Smooth muscle cell (in vitro differentiated cells): ENCODE results near the gene ZNF497. TPM values are rescaled to one million over a fixed set of nuclear protein-coding genes. Genes with fewer than 3 reads are reported as not detected.

Experiments
- DNase-seq: peaks from one replicate; lab custom pipeline; 2025; ENCODE audit not compliant: unreplicated experiment; lab: John Stamatoyannopoulos, UW
- H2AFZ ChIP-seq: fragments of 200-600 bp; sonication (generic); 2 replicates; pipeline ENCODE4 v1.6.0; 2016; ENCODE audit warnings: antibody characterized with exemption, low read depth, mild to moderate bottlenecking
- H3F3A ChIP-seq: fragments of 200-600 bp; sonication (generic); 2 replicates; pipeline ENCODE4 v1.6.0; 2017; ENCODE audit warnings: antibody characterized with exemption, low read depth
- H3K27ac ChIP-seq: fragments of 200-600 bp; sonication (generic); 2 replicates; pipeline ENCODE4 v1.5.1; 2016; ENCODE audit warnings: low read depth, mild to moderate bottlenecking
- H3K27me3 ChIP-seq: fragments of 200-600 bp; sonication (generic); 2 replicates; pipeline ENCODE4 v1.6.1; 2016; ENCODE audit warnings: low read depth, mild to moderate bottlenecking
- H3K36me3 ChIP-seq: fragments of 200-600 bp; sonication (generic); 2 replicates; pipeline ENCODE4 v1.5.1; 2016; ENCODE audit warnings: low read depth
- H3K4me1 ChIP-seq: fragments of 200-600 bp; sonication (generic); 2 replicates; pipeline ENCODE4 v1.5.1; 2016; ENCODE audit warnings: low read depth
- H3K4me2 ChIP-seq: fragments of 200-600 bp; sonication (generic); 2 replicates; pipeline ENCODE4 v1.6.0; 2016; ENCODE audit warnings: mild to moderate bottlenecking
- H3K4me3 ChIP-seq: fragments of 200-600 bp; sonication (generic); 2 replicates; pipeline ENCODE4 v1.5.1; 2016; ENCODE audit warnings: mild to moderate bottlenecking
- H3K79me2 ChIP-seq: fragments of 200-600 bp; sonication (generic); 2 replicates; pipeline ENCODE4 v1.6.0; 2016; ENCODE audit warnings: low read depth, mild to moderate bottlenecking
- H3K9ac ChIP-seq: fragments of 200-600 bp; sonication (generic); 2 replicates; pipeline ENCODE4 v1.6.0; 2016; ENCODE audit warnings: low read depth
- H3K9me3 ChIP-seq: fragments of 200-600 bp; sonication (generic); replicated peaks from 2 replicates; pipeline ENCODE4 v1.5.1; 2016; ENCODE audit warnings: low read depth
- H4K20me1 ChIP-seq: fragments of 200-600 bp; sonication (generic); 2 replicates; pipeline ENCODE4 v1.6.0; 2016; ENCODE audit warnings: low read depth
- WGBS: methylation state at CpG from one replicate; pipeline ENCODE4 v1.1.7; 2016; ENCODE audit warnings: low lambda C conversion rate; 5-methylcytosine and 5-hydroxymethylcytosine counted together
- polyA plus RNA-seq: library from polyadenylated mRNA; unstranded; fragments of >200 nt; fragmentation: Nextera tagmentation; extraction: Ambion mirVana; gene quantifications from 2 replicates; pipeline ENCODE4 v1.2.1, GENCODE V29; 2016
- total RNA-seq: library from RNA; depleted of rRNA; stranded (reverse); fragments of >200 nt; gene quantifications from 2 replicates; pipeline ENCODE4 v1.2.3, GENCODE V29; 2014
- TF ChIP-seq, protein P1 (sequence below): fragments of 200-600 bp; sonication (generic); IDR thresholded peaks from 2 replicates; pipeline ENCODE4 v1.5.1; 2017; ENCODE audit warnings: borderline replicate concordance, mild to moderate bottlenecking, antibody characterized with exemption; ENCODE audit not compliant: insufficient read depth, poor library complexity, severe bottlenecking

The ZNF497 gene
- total and polyA plus RNA-seq, 2 experiments from 2014 or later = 0.58 to 4.6 TPM

DNA sequence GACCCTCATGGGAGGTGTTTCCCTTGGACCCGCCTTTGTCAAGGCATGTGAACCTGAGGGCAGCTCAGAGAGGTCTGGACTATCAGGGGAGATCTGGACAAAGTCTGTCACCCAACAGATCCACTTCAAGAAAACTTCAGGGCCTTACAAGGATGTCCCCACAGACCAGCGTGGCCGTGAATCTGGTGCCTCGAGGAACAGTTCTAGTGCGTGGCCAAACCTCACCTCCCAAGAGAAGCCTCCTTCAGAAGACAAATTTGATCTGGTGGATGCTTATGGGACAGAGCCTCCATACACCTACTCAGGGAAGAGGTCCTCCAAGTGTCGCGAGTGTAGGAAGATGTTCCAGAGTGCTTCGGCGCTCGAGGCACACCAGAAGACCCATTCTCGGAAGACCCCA, 24.2 kb downstream of the ZNF497 start:
- H3K9ac ChIP-seq = no peak overlapping the region
- 99% methylated on average over 11 of the region's 11 CpGs for WGBS
- peaks cover 20% of the 10 kb centered on the region for H4K20me1 ChIP-seq
- H3K4me1 ChIP-seq = no peaks in the 10 kb centered on the region
- TF ChIP-seq, protein P1, sequence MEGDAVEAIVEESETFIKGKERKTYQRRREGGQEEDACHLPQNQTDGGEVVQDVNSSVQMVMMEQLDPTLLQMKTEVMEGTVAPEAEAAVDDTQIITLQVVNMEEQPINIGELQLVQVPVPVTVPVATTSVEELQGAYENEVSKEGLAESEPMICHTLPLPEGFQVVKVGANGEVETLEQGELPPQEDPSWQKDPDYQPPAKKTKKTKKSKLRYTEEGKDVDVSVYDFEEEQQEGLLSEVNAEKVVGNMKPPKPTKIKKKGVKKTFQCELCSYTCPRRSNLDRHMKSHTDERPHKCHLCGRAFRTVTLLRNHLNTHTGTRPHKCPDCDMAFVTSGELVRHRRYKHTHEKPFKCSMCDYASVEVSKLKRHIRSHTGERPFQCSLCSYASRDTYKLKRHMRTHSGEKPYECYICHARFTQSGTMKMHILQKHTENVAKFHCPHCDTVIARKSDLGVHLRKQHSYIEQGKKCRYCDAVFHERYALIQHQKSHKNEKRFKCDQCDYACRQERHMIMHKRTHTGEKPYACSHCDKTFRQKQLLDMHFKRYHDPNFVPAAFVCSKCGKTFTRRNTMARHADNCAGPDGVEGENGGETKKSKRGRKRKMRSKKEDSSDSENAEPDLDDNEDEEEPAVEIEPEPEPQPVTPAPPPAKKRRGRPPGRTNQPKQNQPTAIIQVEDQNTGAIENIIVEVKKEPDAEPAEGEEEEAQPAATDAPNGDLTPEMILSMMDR = no peak
- no peaks in the 10 kb centered on the region for H3K9me3 ChIP-seq
- no peaks in the 10 kb centered on the region for H3K79me2 ChIP-seq
- H3F3A ChIP-seq = no peaks in the 10 kb centered on the region
- H3K4me2 ChIP-seq = no peak overlapping the region
- no peaks in the 10 kb centered on the region for H3K36me3 ChIP-seq
- H3K27ac ChIP-seq = no peak overlapping the region
- DNase-seq = no peak
- H2AFZ ChIP-seq = no peak overlapping the region
- no peaks in the 10 kb centered on the region for H3K27me3 ChIP-seq
- no peak overlapping the region for H3K4me3 ChIP-seq

DNA sequence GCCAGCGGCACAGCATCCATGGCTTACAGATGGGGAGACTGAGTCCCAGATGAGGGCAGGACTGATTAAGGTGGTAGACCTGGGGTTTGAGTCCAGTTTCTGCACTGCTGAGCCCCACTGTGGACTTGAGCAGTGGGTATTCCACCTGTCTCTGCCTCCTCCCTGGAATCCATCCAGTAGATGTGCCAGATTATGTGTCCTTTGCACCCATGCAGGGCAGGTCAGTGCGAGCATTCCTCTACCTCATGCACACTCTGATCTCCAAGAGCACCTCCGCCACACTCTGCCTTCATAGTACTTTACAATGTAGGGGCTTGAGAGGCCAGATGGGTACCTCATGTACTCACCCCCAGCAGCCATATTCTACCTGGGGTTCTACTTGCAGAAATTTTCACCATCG, 25.7 kb downstream of the ZNF497 start:
- H3K79me2 ChIP-seq = no peaks in the 10 kb centered on the region
- no peak overlapping the region for H3K9ac ChIP-seq
- H4K20me1 ChIP-seq = peaks cover 17% of the 10 kb centered on the region
- H3K4me1 ChIP-seq = no peaks in the 10 kb centered on the region
- no peaks in the 10 kb centered on the region for H3K9me3 ChIP-seq
- TF ChIP-seq, protein P1 = no peak
- peaks cover 4% of the 10 kb centered on the region for H3F3A ChIP-seq
- 95% methylated on average over 4 of the region's 4 CpGs for whole genome bisulfite sequencing
- no peak overlapping the region for H2AFZ ChIP-seq
- no peaks in the 10 kb centered on the region for H3K36me3 ChIP-seq
- H3K4me3 ChIP-seq = no peak overlapping the region
- H3K27me3 ChIP-seq = no peaks in the 10 kb centered on the region
- H3K4me2 ChIP-seq = no peak overlapping the region
- DNase-seq = no peak
- H3K27ac ChIP-seq = no peak overlapping the region

DNA sequence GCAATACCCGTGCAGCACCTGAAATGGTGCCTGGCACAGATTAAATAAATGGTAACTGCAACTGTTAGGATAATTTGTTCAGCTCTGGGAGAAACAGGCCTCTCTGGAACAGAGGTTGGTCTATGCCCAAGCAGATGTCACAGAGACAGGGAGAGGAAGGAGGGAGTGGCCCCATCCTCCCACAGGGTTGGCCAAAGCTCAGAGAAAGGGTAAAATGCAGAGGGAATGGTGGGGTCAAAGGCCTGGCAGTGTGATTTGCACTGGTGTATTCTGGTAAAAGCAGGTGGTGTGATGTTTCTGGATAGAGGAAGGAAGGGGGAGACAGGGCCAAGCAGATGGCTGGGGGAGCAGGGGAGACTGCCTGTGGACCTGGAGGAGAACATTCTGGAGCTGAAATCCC, 26.3 kb downstream of the ZNF497 start:
- Histone ChIP-seq H3K27ac (no peak overlapping the region), H3K9me3 (no peaks in the 10 kb centered on the region), H3K79me2 (no peaks in the 10 kb centered on the region), H2AFZ (no peak overlapping the region), H3K4me3 (no peak overlapping the region), H3K9ac (no peak overlapping the region), H3F3A (peaks cover 4% of the 10 kb centered on the region), H3K4me2 (no peak overlapping the region), H3K4me1 (no peaks in the 10 kb centered on the region), H3K36me3 (no peaks in the 10 kb centered on the region), H3K27me3 (no peaks in the 10 kb centered on the region), H4K20me1 (peaks cover 11% of the 10 kb centered on the region)
- DNase-seq = no peak
- TF ChIP-seq, protein P1 = no peak
- WGBS = 100% methylated on average over 1 of the region's 1 CpG

DNA sequence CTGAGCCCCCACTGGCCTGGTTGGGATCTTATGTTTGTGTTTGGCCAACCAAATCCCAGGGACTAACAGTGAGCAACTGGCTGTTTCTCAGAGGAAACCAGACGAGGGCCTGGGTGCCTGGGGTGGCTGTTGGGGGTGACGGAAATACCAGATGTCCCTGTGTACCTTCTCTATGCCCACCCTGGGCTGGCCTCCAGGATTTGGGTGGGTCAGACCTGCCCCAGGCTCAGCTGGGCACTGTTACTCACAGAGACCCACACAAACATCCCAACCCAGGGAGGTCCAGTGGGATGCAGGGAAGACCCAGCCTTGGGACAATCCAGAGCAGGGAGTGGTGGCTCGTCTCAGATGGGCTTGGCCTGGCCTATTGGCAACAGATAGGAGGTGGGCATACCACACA, 26.9 kb downstream of the ZNF497 start:
- Histone ChIP-seq H3K27me3 (no peaks in the 10 kb centered on the region), H3K9ac (no peak overlapping the region)
- WGBS = 87% methylated on average over 3 of the region's 3 CpGs

More for the DNA sequence above, 26.9 kb downstream of the ZNF497 start:
- H3F3A ChIP-seq = peaks cover 4% of the 10 kb centered on the region
- no peak overlapping the region for H3K27ac ChIP-seq
- no peak overlapping the region for H3K4me3 ChIP-seq
- peaks cover 6% of the 10 kb centered on the region for H4K20me1 ChIP-seq
- no peak overlapping the region for H2AFZ ChIP-seq
- no peak overlapping the region for H3K4me2 ChIP-seq
- no peak for DNase-seq
- H3K9me3 ChIP-seq = no peaks in the 10 kb centered on the region
- H3K79me2 ChIP-seq = peaks cover 4% of the 10 kb centered on the region
- TF ChIP-seq, protein P1 = no peak
- no peaks in the 10 kb centered on the region for H3K4me1 ChIP-seq
- no peaks in the 10 kb centered on the region for H3K36me3 ChIP-seq
